Activated CD4-positive, alpha-beta T cell treated with anti-CD3 and anti-CD28 coated beads, Interleukin-2, amount 50 U/mL, for 48 hours (primary cell): Measurements from ENCODE around the gene KCNK5.

Experiments
- DNase-seq, 2 experiments: peaks; one replicate each; pipeline ENCODE4 v3.0.0-alpha.2; 2020

KCNK5 gene

DNA sequence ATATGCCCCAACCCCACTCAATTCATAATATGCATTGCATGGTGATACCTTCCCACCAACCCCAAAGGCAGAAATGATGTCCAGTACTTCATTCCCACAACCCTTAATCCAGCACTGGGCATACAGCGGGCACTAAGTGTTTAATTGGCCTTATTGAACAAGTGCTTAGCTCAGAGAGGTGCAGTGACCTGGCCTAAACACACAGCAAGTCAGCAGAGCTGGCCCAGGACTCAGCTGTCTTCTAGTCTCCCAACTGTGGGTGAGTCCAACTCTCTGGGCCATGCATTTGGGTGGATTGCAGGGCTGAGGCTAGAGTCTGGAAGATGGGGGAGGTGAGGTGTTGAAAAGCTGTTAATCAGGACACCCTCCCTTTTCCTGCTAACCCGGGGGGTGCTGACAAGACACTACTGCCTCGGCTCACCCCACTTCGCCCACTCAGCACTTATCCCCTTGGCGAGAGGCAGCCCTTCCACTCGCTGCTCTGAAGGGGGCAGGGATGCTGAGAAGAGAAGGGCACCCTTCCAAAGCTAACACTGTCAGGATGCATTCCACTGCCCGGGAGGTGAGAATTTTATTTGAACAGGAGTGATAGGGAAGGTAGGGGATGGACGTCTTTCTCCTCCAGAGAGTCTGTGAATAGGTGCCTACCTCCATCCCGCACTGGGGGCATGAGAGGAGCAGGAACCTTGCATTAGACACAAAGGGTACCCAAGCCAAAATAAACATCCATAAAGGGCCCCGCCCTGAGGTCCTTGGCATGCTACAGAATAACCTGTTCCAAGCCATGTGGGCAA, 14.2 kb downstream of the KCNK5 start:
- no peak for DNase-seq

DNA sequence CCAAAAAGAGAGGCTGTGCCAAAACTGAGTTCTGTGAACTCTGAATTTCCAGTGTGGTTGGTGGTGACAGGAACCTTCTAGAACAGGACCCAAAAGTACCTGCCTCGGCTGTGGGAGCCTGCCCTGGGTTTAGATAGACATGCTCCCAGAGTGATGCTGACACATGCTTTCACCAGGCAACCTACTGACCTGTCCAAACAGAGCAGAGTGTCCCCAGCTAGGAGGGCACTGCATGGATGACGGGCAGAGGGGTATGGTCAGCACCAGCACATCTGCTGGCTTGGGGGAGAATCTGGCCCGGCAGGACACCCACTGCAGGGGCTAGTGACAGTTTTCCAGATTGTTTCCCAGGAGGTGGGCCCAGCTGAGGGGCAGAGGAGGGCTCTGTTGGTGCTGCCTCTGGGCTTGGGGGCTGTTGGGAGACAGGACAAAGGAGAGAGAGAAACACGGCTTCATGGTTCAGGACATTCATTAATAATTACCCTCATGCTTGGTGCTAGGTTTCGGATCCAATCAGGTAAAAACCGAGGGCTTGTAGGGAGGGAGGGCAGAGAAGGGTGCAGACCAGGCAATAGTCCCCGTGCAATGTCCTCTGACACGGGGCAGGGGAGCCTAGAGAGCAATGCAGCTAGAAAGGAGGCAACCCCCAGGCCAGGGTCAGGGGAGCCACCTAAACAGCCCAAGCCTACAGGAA, 15.0 kb downstream of the KCNK5 start:
- DNase-seq = no peak

GRCh38 chr6:39213195-39213920, 15.9 kb downstream of the KCNK5 start:
- DNase-seq = no peak

DNA sequence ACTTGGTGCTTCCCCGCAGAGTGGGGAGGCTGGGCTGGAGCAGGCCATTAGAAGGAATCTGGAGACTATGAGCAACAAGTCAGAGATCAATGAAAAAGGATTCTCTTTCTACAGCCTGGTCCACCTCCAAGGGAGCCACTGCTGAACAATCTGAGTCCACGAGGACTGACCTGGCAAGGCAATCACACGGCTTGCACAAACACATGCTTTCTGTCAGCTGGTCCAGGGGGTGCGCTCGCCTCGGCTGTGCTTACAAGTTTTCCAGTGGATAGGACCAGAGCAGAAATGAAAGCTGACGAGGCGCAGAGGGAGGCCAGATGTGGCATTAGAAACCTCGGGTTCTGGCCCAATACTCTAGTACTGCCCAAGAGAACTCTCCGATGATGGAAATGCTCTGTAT, 18.1 kb downstream of the KCNK5 start:
- DNase-seq = no peak

DNA sequence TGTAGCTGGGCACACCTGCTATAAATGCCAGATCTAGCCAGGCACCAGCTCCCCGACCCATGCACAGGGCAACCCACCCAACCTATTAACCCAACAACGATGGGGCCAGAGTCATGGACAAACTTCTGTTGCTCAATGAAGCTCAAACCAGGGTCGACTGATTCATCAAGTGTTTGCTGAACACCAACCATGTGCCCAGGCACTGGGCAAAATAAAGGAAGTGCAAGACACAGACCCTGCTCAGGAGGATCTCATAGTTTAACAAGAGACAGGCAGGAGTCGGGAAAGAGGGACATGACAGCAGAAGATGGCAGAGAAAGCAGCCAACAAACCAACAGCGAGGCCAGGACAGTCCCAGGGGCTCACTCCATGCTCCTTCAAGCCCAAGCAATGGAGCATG, 18.8 kb downstream of the KCNK5 start:
- no peak for DNase-seq

- no peak for DNase-seq
Measured at GRCh38 chr6:39209911-39210310, 19.4 kb downstream of the KCNK5 start.

GRCh38 chr6:39209360-39209811, 19.9 kb downstream of the KCNK5 start:
- no peak for DNase-seq

- DNase-seq = no peak
Measured at GRCh38 chr6:39208223-39208739, 21.0 kb downstream of the KCNK5 start.

DNA sequence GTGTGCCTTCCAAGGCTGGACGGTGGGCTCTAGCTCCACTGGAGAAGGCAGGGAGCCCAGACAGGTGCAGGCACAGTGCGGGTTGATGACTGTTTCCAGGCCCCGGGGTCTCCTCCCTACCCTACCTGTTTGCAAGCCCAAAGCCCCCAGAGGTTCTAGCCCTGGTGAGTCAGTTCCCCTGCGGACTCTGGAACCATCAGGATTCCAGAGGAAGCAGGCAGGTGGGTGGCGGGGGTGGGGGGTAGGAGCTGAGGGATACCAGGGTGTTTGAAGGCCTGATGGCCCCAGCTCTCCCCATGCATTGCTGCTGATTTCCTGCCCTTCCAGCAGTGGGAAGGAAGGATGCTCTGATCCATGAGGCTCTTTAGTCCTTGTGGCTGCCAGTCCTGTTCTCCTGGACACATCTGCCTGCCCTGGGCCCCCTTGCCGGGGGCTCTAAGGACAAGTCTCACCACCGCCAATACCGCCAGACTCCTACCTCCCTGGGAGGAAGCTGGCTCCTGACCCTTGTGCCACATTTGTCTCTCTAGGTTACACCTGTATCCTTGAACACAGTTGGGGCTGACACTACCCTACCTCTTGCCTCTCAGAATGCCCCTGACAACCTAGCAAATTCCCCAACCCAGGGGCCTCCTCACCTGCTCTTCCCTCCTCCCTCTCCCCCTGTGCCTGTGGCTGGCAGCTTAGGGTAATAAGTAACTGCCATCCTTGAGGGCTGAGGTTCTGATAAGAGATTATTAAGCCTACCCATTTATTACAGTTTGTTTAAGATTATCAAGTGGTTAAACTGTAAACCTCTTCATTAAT, 21.7 kb downstream of the KCNK5 start:
- no peak for DNase-seq

DNA sequence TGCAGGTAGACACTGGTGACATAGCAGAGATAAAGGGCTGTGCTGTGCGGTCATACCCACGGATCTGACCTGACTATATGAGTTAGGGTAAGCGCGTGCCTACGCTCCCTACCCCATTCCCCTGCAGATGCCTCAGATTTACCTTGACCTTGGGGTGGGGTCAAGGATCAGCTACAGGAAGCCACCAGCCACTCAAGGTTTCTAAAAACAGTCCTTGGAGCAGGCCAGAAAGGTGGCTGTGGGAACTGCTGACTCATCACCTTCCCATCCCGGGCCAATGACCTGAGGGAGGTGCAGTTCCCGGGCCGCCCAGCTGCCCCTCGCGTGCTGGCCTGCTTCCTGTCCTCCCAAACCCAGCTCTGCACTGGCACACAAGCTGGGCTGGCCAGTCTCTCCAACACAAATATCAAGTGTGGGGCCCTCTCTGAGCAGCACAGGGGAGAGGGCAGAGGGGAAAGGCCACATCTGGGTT, 23.0 kb downstream of the KCNK5 start:
- DNase-seq = no peak

DNA sequence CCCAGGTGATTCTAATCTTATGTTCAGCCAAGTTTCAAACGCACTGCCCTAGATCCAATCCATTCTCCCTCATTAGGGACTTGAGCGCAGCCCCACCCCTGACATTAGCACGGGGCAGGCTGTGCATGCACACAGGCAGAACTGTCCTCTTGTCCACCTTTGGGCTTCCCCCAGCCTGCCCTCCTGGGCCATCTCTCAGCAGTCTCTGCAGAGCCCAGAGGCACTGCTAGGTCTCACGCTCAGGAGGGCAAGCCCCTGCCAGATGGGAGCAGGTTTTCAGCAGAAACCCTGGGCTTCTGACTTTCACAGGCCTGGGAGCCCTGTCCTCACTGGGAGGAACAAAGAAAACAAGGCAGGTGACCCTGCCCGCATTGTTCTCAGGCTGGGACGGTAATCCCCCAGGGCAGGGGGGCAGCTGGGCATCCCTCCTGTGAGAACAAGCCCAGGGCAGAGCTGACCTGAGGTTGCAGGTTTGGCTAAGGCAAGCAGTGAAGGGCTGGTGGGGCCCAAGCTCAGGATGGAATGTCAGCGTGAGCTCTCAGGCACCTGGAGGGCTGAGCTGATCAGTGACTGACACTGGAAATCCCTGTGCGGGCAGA, 24.5 kb downstream of the KCNK5 start:
- DNase-seq = no peak

- DNase-seq = no peak
Measured at GRCh38 chr6:39204160-39204495, 25.1 kb downstream of the KCNK5 start.

DNA sequence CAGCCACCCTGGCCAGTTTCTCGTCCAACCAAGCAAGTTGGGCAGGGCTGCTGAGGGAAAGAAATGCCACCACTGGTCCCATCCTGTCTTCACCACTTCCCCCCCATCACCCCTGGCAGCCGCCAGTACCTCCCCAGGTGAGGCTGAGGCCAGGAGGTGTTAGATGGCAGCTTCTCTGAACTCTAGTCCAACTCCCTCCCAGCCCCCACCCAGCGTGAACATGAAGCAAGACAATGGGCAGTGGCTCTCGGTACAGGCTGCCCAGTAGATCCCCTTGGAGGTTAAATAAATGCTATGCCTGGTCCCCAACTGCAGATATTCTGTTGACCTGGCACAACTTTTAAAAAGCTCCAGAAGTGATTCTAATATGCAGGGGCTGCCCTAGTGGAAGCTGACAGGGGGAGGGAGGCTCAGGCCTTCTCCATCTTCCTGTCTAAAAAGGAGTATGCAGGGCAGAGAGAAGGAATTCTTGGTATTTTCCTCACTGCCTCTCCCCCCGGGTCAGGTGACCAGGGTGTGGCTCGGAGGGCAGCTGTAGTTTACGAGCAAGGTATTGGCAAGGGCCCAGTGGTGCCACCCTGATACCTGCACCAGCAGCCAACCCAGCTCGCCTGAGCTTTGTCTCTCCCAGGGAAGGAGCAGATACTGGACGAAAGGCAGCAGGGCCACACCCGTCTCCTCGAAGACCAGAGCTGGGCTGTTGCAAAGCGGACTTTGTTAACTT, 25.7 kb downstream of the KCNK5 start:
- no peak for DNase-seq

GRCh38 chr6:39202166-39202565, 27.1 kb downstream of the KCNK5 start:
- no peak for DNase-seq

DNA sequence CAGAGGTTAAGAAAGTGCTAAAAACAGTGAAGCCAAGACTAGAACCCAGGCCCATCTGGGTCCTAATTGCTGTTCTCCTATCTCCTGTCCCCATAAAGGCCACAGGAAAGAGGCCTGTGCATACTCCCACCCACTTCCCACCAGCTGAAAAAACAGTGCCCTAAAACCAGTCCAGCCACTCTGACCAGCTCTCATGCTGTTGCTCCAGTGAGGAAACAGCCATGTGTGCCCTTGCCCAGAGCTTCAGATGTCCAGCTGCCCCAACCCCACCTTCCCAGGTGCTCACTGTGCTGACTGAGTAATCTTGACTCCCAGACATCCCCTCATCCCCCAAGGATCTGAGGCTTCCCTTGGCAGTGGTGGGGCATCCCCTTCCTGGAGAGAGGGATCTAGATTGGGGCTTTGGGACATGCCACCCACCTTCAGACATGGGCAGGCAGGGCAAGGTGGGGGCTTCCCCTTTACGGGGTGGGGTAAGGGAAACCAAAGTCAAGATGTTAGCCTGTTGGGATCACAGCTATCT, 28.7 kb downstream of the KCNK5 start:
- no peak for DNase-seq

- DNase-seq = no peak
Measured at GRCh38 chr6:39199976-39200375, 29.3 kb downstream of the KCNK5 start.

DNA sequence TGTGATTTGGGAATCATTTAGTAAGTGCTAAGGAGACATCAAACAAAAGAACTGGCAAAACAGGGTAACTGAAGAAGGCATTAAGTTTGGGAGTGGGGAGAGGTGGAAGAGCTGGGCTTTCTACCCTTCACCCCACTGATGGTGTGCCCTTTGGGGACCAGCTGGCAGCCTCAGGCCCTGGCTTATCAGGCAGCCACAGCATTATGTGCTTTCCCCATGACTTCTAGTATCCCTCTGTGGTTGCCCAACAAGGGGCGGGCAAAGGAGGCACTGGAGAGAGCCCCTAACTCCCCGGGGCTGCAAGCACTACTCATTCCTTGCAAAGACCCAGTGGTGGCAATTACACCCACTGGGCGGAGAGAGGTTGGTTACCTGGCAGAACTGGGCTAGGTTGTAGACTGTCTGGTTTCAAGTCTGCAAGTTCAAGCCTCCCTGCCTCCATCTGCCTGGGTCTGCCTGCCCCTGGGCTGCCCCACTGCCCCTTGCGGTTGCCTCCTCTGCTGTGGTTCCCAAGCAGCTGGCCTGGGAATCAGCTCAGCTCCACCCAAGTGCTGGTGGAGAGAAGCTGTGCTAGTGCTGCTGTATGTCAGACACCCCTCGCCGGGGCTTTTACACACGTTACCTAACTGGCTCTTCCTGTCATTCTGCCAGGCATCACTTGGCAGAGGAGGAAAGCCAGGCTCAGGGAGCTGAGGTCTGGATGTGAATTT, 29.9 kb downstream of the KCNK5 start:
- DNase-seq = no peak

- DNase-seq = no peak
Measured at GRCh38 chr6:39198528-39198927, 30.7 kb downstream of the KCNK5 start.

DNA sequence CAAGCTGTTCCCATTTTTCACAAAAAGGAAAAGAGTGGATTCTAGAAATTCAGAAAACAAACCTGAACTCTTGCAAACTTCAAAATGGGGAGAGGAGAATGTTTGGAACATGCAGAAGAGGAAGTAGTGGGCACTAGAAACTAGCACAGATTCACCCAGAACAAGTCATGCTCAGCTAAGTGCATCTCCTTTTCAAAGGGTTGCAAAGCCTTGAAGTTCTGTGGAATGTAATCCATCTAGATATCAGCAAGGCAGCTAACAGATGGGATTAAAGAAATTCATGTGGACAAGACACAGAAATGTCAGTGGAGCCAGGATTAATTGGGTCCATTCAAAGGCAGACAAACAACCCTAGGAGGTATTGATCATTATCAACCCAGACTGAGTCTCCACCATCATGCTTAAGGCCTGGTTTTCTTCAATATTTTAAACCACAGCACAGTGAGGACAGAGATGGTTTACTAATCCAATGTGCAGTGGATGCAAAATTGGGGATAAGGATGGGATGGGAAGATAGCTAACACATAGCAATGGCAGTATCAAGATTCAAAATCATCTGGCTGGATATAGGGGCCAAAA, 31.3 kb downstream of the KCNK5 start:
- no peak for DNase-seq

GRCh38 chr6:39197521-39197920, 31.8 kb downstream of the KCNK5 start:
- DNase-seq = no peak
